Measurements from ENCODE around the gene IGSF21. TPM values are rescaled to one million over a fixed set of nuclear protein-coding genes. Genes with fewer than 3 reads are reported as not detected.

IGSF21 gene
- total RNA-seq, 4 donors from 2014 or later: 4.7 to 10.2 (median 5.9) TPM

- TF ChIP-seq, protein P1, sequence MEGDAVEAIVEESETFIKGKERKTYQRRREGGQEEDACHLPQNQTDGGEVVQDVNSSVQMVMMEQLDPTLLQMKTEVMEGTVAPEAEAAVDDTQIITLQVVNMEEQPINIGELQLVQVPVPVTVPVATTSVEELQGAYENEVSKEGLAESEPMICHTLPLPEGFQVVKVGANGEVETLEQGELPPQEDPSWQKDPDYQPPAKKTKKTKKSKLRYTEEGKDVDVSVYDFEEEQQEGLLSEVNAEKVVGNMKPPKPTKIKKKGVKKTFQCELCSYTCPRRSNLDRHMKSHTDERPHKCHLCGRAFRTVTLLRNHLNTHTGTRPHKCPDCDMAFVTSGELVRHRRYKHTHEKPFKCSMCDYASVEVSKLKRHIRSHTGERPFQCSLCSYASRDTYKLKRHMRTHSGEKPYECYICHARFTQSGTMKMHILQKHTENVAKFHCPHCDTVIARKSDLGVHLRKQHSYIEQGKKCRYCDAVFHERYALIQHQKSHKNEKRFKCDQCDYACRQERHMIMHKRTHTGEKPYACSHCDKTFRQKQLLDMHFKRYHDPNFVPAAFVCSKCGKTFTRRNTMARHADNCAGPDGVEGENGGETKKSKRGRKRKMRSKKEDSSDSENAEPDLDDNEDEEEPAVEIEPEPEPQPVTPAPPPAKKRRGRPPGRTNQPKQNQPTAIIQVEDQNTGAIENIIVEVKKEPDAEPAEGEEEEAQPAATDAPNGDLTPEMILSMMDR (IDR thresholded peaks at IDR 0.05): no peak
- TF ChIP-seq EP300 (IDR thresholded peaks at IDR 0.05) (no peak), POLR2A (IDR thresholded peaks at IDR 0.05) (no peak)
- no peak for DNase-seq (ENCODE audit: low spot score in 2 of 2)
- no peak overlapping the region for H3K27ac ChIP-seq
- 90% methylated on average over 11 of the region's 11 CpGs for WGBS, 2 donors
- no peaks in the 10 kb centered on the region for H3K36me3 ChIP-seq
- no peak overlapping the region for H3K4me3 ChIP-seq
- H3K4me1 ChIP-seq: no peaks in the 10 kb centered on the region
- no peaks in the 10 kb centered on the region for H3K9me3 ChIP-seq
- H3K27me3 ChIP-seq: peaks cover 0 to 20% of the 10 kb centered on the region in 2 donors
Observed at GRCh38 chr1:18121072-18121820, 13.6 kb downstream of the IGSF21 start.

- DNase-seq (ENCODE audit: low spot score in 2 of 2): no peak
- no peak for TF ChIP-seq POLR2A (IDR thresholded peaks at IDR 0.05)
- TF ChIP-seq, protein P1 (IDR thresholded peaks at IDR 0.05): no peak
- no peak for TF ChIP-seq EP300 (IDR thresholded peaks at IDR 0.05)
- 54 to 56% methylated on average over 3 of the region's 3 CpGs for WGBS, 2 donors
- H3K36me3 ChIP-seq: no peaks in the 10 kb centered on the region
- H3K27me3 ChIP-seq: no peaks in the 10 kb centered on the region
- no peak overlapping the region for H3K4me3 ChIP-seq
- H3K4me1 ChIP-seq: no peaks in the 10 kb centered on the region
- no peaks in the 10 kb centered on the region for H3K9me3 ChIP-seq
- H3K27ac ChIP-seq: no peak overlapping the region
Observed at GRCh38 chr1:18123467-18123992, 15.9 kb downstream of the IGSF21 start.

- TF ChIP-seq POLR2A (IDR thresholded peaks at IDR 0.05): no peak
- TF ChIP-seq, protein P1 (IDR thresholded peaks at IDR 0.05): no peak
- no peak for TF ChIP-seq EP300 (IDR thresholded peaks at IDR 0.05)
- Histone ChIP-seq H3K4me1 (no peaks in the 10 kb centered on the region), H3K4me3 (no peak overlapping the region), H3K27me3 (no peaks in the 10 kb centered on the region), H3K9me3 (no peaks in the 10 kb centered on the region), H3K36me3 (no peaks in the 10 kb centered on the region), H3K27ac (no peak overlapping the region)
- DNase-seq (ENCODE audit: low spot score in 2 of 2): no peak
- WGBS, 2 donors: 85 to 86% methylated on average over 4 of the region's 4 CpGs
Observed at GRCh38 chr1:18124977-18125376, 17.4 kb downstream of the IGSF21 start.

- WGBS, 2 donors: 60 to 64% methylated on average over 5 of the region's 5 CpGs
- Histone ChIP-seq H3K4me3 (no peak overlapping the region), H3K4me1 (no peaks in the 10 kb centered on the region), H3K27me3 (no peaks in the 10 kb centered on the region), H3K9me3 (no peaks in the 10 kb centered on the region), H3K36me3 (no peaks in the 10 kb centered on the region), H3K27ac (no peak overlapping the region)
- TF ChIP-seq, protein P1 (IDR thresholded peaks at IDR 0.05): no peak
- no peak for TF ChIP-seq POLR2A (IDR thresholded peaks at IDR 0.05)
- TF ChIP-seq EP300 (IDR thresholded peaks at IDR 0.05): no peak
- DNase-seq (ENCODE audit: low spot score in 2 of 2): no peak
Observed at GRCh38 chr1:18126616-18127015, 19.0 kb downstream of the IGSF21 start.

DNA sequence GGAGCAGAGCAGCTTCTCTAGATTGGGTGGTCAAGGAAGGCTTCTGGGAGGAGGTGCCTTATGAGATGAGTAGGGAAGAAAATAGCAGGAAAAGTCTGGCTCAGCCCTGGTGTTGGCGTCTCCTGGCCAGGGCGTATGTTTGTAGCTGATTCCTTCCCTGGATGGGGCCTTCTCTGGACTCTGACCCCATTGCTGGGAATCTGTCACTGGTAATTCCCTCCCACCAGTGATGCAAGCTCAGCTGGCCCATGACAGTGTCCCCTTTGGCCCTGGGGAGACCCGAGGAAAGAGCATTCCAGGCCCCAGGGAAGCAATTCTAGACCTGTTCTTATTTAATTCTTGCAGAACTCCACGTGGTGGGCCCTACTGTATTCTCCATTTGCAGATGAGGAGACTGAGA is 20.7 kb downstream of the IGSF21 start:
- Histone ChIP-seq H3K36me3 (no peaks in the 10 kb centered on the region), H3K9me3 (no peaks in the 10 kb centered on the region), H3K27me3 (peaks cover 0 to 4% of the 10 kb centered on the region in 2 donors), H3K27ac (no peak overlapping the region), H3K4me1 (no peaks in the 10 kb centered on the region), H3K4me3 (no peak overlapping the region)
- 45 to 46% methylated on average over 4 of the region's 4 CpGs for WGBS, 2 donors
- no peak for DNase-seq (ENCODE audit: low spot score in 2 of 2)
- TF ChIP-seq POLR2A (IDR thresholded peaks at IDR 0.05) (no peak), EP300 (IDR thresholded peaks at IDR 0.05) (no peak)
- TF ChIP-seq, protein P1 (IDR thresholded peaks at IDR 0.05): no peak

Data from tibial nerve (tissue), 4 donors.